ENCODE data around the gene TMEM131L.
A peak's percentile ranks its signal among the peaks of the same experiment; 100 is the strongest.

Gene TMEM131L

DNA sequence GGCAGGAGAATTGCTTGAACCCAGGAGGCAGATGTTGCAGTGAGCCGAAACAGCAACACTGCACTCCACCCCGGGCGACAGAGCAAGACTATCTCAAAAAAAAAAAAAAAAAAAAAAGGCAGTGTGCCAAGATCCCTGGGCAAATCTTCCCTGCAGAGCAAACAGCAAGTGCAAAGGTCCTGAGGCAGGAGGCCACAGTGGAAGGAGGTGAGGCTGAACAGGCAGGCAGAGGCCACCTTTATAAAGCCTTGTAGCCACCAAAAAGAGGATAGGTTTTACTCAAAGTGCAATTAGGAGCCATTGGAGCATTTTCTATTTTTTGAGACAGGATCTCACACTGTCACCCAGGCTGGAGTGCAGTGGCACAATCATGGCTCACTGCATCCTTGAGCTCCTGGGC is 172.8 kb downstream of the TMEM131L start:
- Histone ChIP-seq H4K8ac (ENCODE audit: low read length) (no peak overlapping the region), H3K36me3 (ENCODE audit: control insufficient read depth in 1 of 2, insufficient read depth in 2 of 2, low read depth in 1 of 2, low read length in 2 of 2) (peaks cover 12 to 18% of the 10 kb centered on the region in 2 experiments), H2BK15ac (ENCODE audit: low read depth, poor library complexity, severe bottlenecking) (no peak overlapping the region), H3K23ac (ENCODE audit: low read length in 2 of 2) (no peak overlapping the region), H3K27me3 (ENCODE audit: control insufficient read depth in 1 of 2, insufficient read depth in 1 of 2, low read length in 2 of 2) (no peaks in the 10 kb centered on the region), H2AK5ac (ENCODE audit: low read length, severe bottlenecking) (no peak overlapping the region), H2BK120ac (ENCODE audit: low read depth, low read length) (no peak overlapping the region), H2AFZ (ENCODE audit: low read depth, low read length) (no peak overlapping the region), H3K18ac (ENCODE audit: low read depth in 1 of 2, low read length in 2 of 2) (no peak overlapping the region), H2BK12ac (ENCODE audit: low read length in 2 of 2) (no peak overlapping the region), H3K9me3 (ENCODE audit: control insufficient read depth, low read length) (no peaks in the 10 kb centered on the region), H3K4me2 (ENCODE audit: low read length, poor library complexity, severe bottlenecking) (no peak overlapping the region), H3K14ac (ENCODE audit: low read length in 2 of 2) (no peak overlapping the region), H3K4ac (ENCODE audit: low read depth in 1 of 2, low read length in 2 of 2) (no peak overlapping the region), H3K4me3 (ENCODE audit: insufficient read depth in 1 of 2, low read depth in 1 of 2, low read length in 2 of 2) (no peak overlapping the region), H3K9ac (ENCODE audit: low read length) (no peak overlapping the region), H3K79me1 (replicated peaks; ENCODE audit: low read length, poor library complexity, severe bottlenecking) (no peaks in the 10 kb centered on the region), H2BK5ac (ENCODE audit: low read depth, low read length, poor library complexity, severe bottlenecking) (no peak overlapping the region), H3K27ac (ENCODE audit: low read length, poor library complexity, severe bottlenecking) (no peak overlapping the region), H3K4me1 (ENCODE audit: control insufficient read depth, insufficient read depth, low read depth, low read length) (no peaks in the 10 kb centered on the region), H4K91ac (ENCODE audit: low read length) (no peak overlapping the region)
- 98% methylated on average over 3 of the region's 3 CpGs for WGBS
- no peak for DNase-seq

DNA sequence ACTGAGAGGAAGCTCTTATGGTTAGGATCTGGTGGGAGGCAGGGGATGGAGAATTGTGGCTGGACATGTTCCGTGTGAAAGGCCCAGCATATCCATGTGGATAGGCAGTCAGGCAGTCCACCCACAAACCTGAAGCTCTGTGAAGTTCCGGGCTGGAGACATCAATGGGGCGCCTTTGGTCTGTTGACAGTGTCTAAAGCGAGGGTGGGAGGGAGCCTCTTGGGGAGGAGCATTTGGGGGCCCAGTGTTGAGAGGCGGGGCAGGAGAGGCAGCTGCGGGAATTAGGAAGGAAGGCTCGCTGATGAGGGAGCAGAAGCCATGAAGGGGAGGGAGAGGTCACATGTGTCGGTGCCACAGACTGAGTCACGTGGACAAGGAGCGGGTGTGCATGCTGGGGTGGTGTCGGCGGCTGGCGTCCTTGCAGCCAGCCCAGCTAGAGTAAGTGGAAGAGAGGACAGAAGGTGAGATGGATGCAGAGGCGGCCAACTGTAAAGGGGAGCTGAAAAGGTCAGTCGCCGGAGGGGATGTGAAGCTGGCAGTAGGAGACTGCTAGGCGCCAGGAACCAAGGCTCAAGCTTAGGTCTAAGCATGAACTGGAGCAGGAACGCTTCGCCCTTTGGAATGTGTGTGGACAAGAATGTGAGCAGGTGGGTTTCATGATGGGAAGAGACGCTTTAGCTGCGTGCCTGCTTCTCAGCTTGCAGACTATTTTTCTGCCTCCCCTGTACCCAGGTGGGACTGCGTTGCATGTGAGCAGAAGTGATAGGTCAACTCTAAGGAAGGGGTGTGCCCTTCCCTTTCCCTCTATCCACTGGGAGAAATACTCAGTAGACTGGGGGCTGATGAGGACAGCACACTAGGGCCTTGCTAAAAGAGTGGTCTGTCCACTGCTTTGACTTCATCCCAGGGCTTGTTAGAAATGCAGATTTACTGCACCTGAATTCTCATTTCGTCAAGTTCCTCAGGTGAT is 174.0 kb downstream of the TMEM131L start:
- Histone ChIP-seq H4K8ac (ENCODE audit: low read length) (no peak overlapping the region), H2BK15ac (ENCODE audit: low read depth, poor library complexity, severe bottlenecking) (no peak overlapping the region), H3K9ac (ENCODE audit: low read length) (no peak overlapping the region), H3K4me2 (ENCODE audit: low read length, poor library complexity, severe bottlenecking) (no peak overlapping the region), H2AK5ac (ENCODE audit: low read length, severe bottlenecking) (no peak overlapping the region), H3K18ac (ENCODE audit: low read depth in 1 of 2, low read length in 2 of 2) (no peak overlapping the region), H3K79me1 (replicated peaks; ENCODE audit: low read length, poor library complexity, severe bottlenecking) (no peaks in the 10 kb centered on the region), H3K27me3 (ENCODE audit: control insufficient read depth in 1 of 2, insufficient read depth in 1 of 2, low read length in 2 of 2) (no peaks in the 10 kb centered on the region), H2BK5ac (ENCODE audit: low read depth, low read length, poor library complexity, severe bottlenecking) (no peak overlapping the region), H4K91ac (ENCODE audit: low read length) (no peak overlapping the region), H3K4me3 (ENCODE audit: insufficient read depth in 1 of 2, low read depth in 1 of 2, low read length in 2 of 2) (no peak overlapping the region), H3K9me3 (ENCODE audit: control insufficient read depth, low read length) (no peaks in the 10 kb centered on the region), H2AFZ (ENCODE audit: low read depth, low read length) (no peak overlapping the region), H3K14ac (ENCODE audit: low read length in 2 of 2) (no peak overlapping the region), H2BK120ac (ENCODE audit: low read depth, low read length) (no peak overlapping the region), H3K4ac (ENCODE audit: low read depth in 1 of 2, low read length in 2 of 2) (no peak overlapping the region), H3K27ac (ENCODE audit: low read length, poor library complexity, severe bottlenecking) (no peak overlapping the region), H3K36me3 (ENCODE audit: control insufficient read depth in 1 of 2, insufficient read depth in 2 of 2, low read depth in 1 of 2, low read length in 2 of 2) (peaks cover 12 to 13% of the 10 kb centered on the region in 2 experiments), H3K4me1 (ENCODE audit: control insufficient read depth, insufficient read depth, low read depth, low read length) (no peaks in the 10 kb centered on the region), H2BK12ac (ENCODE audit: low read length in 2 of 2) (no peak overlapping the region), H3K23ac (ENCODE audit: low read length in 2 of 2) (no peak overlapping the region)
- 93% methylated on average over 21 of the region's 23 CpGs for WGBS
- DNase-seq, result no peak

DNA sequence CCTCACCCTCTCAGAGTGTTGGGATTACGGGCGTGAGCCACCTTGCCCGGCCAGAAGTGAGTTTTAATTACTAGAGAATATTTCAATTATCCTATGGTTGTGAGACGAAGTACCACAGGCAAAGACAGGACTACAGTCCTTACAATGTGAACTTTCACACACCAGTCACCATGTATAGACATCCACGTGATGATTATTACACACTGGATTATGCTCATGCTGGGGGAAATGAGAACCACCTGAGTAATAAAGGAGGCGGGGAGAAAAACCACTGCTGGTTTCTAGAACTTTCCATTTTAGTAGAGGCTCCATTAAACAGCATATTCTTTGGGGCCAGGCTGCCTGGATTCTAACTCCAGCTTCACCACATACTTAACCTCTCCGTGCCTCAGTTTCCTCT is 175.4 kb downstream of the TMEM131L start:
- no peak for DNase-seq
- Histone ChIP-seq H2BK120ac (ENCODE audit: low read depth, low read length) (no peak overlapping the region), H3K27me3 (ENCODE audit: control insufficient read depth in 1 of 2, insufficient read depth in 1 of 2, low read length in 2 of 2) (no peaks in the 10 kb centered on the region)

DNA sequence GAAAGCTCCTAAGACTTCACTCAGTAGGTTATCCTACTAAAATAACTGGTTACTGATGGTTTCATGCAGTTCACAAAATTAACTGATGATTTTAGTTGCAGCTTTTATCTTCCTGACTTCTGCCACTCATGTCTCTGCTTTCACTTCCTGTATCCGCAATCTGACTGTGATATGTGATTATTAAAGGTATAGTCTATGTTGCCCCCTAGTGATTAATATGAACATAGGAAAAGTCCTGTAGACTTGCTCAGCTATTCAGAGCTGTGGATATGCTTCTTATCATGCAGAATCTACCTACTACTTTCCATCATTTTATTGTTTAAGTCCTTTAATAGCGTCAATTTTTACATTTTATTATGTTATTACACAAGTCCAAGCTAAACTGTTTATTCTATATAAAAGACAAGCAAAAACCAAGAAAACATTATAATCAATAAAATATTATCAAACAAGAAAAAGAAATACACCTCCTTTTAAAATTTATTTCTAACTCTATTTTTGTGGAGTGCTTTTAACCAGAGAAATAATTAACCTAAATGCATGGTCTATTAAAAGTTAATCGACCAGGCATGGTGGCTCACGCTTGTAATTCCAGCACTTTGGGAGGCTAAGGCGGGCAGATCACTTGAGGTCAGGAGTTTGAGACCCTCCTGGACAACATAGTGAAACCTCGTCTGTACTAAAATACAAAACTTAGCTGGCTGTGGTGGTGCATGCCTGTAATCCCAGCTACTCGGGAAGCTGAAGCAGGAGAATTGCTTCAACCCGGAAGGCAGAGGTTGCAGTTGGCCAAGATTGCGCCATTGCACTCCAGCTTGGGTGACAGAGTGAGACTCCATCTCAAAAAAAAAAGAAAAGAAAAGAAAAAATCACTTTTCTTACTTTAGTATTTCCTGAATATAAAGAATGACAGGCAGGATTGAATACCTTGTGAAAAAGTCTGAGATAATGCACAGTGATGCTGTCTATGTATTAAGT is 177.5 kb downstream of the TMEM131L start:
- H3K18ac ChIP-seq (ENCODE audit: low read depth in 1 of 2, low read length in 2 of 2), result no peak overlapping the region
- H3K4me1 ChIP-seq (ENCODE audit: control insufficient read depth, insufficient read depth, low read depth, low read length), result no peaks in the 10 kb centered on the region
- H4K8ac ChIP-seq (ENCODE audit: low read length), result no peak overlapping the region
- H2BK15ac ChIP-seq (ENCODE audit: low read depth, poor library complexity, severe bottlenecking), result no peak overlapping the region
- no peak overlapping the region for H3K9ac ChIP-seq (ENCODE audit: low read length)
- peaks cover 4% of the 10 kb centered on the region for H3K9me3 ChIP-seq (ENCODE audit: control insufficient read depth, low read length)
- no peaks in the 10 kb centered on the region for H3K27me3 ChIP-seq (ENCODE audit: control insufficient read depth in 1 of 2, insufficient read depth in 1 of 2, low read length in 2 of 2)
- DNase-seq, result peak; percentile 47
- no peaks in the 10 kb centered on the region for H3K79me1 ChIP-seq (replicated peaks; ENCODE audit: low read length, poor library complexity, severe bottlenecking)
- no peak overlapping the region for H4K91ac ChIP-seq (ENCODE audit: low read length)
- H2BK120ac ChIP-seq (ENCODE audit: low read depth, low read length), result no peak overlapping the region
- H3K14ac ChIP-seq (ENCODE audit: low read length in 2 of 2), result no peak overlapping the region
- H3K27ac ChIP-seq (ENCODE audit: low read length, poor library complexity, severe bottlenecking), result no peak overlapping the region
- H3K4me3 ChIP-seq (ENCODE audit: insufficient read depth in 1 of 2, low read depth in 1 of 2, low read length in 2 of 2), result no peak overlapping the region
- no peak overlapping the region for H3K4ac ChIP-seq (ENCODE audit: low read depth in 1 of 2, low read length in 2 of 2)
- H3K4me2 ChIP-seq (ENCODE audit: low read length, poor library complexity, severe bottlenecking), result no peak overlapping the region
- WGBS, result 85% methylated on average over 6 of the region's 9 CpGs
- no peak overlapping the region for H2BK5ac ChIP-seq (ENCODE audit: low read depth, low read length, poor library complexity, severe bottlenecking)
- no peak overlapping the region for H2AFZ ChIP-seq (ENCODE audit: low read depth, low read length)
- H2BK12ac ChIP-seq (ENCODE audit: low read length in 2 of 2), result no peak overlapping the region
- H2AK5ac ChIP-seq (ENCODE audit: low read length, severe bottlenecking), result no peak overlapping the region
- H3K36me3 ChIP-seq (ENCODE audit: control insufficient read depth in 1 of 2, insufficient read depth in 2 of 2, low read depth in 1 of 2, low read length in 2 of 2), result no peaks in the 10 kb centered on the region
- no peak overlapping the region for H3K23ac ChIP-seq (ENCODE audit: low read length in 2 of 2)

More for the DNA sequence above, 175.4 kb downstream of the TMEM131L start:
- H4K8ac ChIP-seq (ENCODE audit: low read length), result no peak overlapping the region
- H3K36me3 ChIP-seq (ENCODE audit: control insufficient read depth in 1 of 2, insufficient read depth in 2 of 2, low read depth in 1 of 2, low read length in 2 of 2), result peaks cover 0 to 3% of the 10 kb centered on the region in 2 experiments
- H3K4ac ChIP-seq (ENCODE audit: low read depth in 1 of 2, low read length in 2 of 2), result no peak overlapping the region
- H2AK5ac ChIP-seq (ENCODE audit: low read length, severe bottlenecking), result no peak overlapping the region
- no peak overlapping the region for H2BK15ac ChIP-seq (ENCODE audit: low read depth, poor library complexity, severe bottlenecking)
- no peaks in the 10 kb centered on the region for H3K79me1 ChIP-seq (replicated peaks; ENCODE audit: low read length, poor library complexity, severe bottlenecking)
- H4K91ac ChIP-seq (ENCODE audit: low read length), result no peak overlapping the region
- H3K4me3 ChIP-seq (ENCODE audit: insufficient read depth in 1 of 2, low read depth in 1 of 2, low read length in 2 of 2), result no peak overlapping the region
- peaks cover 4% of the 10 kb centered on the region for H3K9me3 ChIP-seq (ENCODE audit: control insufficient read depth, low read length)
- no peak overlapping the region for H3K9ac ChIP-seq (ENCODE audit: low read length)
- no peak overlapping the region for H3K27ac ChIP-seq (ENCODE audit: low read length, poor library complexity, severe bottlenecking)
- no peak overlapping the region for H2BK5ac ChIP-seq (ENCODE audit: low read depth, low read length, poor library complexity, severe bottlenecking)
- H3K18ac ChIP-seq (ENCODE audit: low read depth in 1 of 2, low read length in 2 of 2), result no peak overlapping the region
- H3K23ac ChIP-seq (ENCODE audit: low read length in 2 of 2), result no peak overlapping the region
- H3K14ac ChIP-seq (ENCODE audit: low read length in 2 of 2), result no peak overlapping the region
- WGBS, result 100% methylated on average over 3 of the region's 7 CpGs
- no peak overlapping the region for H3K4me2 ChIP-seq (ENCODE audit: low read length, poor library complexity, severe bottlenecking)
- H3K4me1 ChIP-seq (ENCODE audit: control insufficient read depth, insufficient read depth, low read depth, low read length), result no peaks in the 10 kb centered on the region
- H2AFZ ChIP-seq (ENCODE audit: low read depth, low read length), result no peak overlapping the region
- H2BK12ac ChIP-seq (ENCODE audit: low read length in 2 of 2), result no peak overlapping the region
